NCI-H748 (cell line): ENCODE data around the gene NCF2.

Experiments used
- DNase-seq: peaks from one replicate; lab custom pipeline; 2025; ENCODE audit not compliant: unreplicated experiment; lab: John Stamatoyannopoulos, UW

Gene NCF2

DNA sequence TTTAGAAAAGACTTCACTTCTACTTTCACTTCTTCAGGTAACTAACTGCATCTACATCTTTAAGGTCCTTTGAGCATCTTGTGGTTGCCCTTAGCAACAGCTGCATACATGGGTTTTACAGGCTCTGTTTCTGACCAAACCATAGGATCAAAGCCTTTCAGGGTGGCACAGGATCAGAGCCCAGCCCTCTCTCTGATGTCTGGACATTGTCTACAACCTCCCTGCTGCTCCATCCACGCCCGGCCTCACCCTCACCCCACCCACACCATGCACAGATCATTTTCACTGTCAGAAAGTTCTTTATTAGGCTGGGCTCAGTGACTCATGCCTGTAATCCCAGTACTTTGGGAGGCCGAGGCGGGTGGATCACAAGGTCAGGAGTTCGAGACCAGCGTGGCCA lies 5.2 kb downstream of the NCF2 start:
- DNase-seq, result no peak

DNA sequence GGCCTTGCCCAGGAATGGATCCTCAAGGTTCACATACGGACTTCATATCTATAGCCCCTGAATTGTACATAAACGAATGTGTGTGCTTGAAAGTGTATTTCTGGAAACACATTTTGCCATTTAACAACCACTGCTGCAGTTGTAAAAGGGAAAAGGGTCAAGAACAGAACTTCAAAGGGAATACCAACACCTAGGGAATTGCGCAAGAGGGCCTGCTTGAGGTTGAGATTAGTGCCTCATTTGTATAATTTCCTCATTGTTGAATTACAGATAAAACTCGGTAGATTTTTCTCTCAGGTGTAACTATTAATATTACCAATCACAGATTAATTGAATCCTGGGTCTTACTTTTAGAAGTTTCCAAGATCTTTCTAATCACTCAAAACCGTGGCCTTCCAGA lies 6.1 kb downstream of the NCF2 start:
- no peak for DNase-seq

DNA sequence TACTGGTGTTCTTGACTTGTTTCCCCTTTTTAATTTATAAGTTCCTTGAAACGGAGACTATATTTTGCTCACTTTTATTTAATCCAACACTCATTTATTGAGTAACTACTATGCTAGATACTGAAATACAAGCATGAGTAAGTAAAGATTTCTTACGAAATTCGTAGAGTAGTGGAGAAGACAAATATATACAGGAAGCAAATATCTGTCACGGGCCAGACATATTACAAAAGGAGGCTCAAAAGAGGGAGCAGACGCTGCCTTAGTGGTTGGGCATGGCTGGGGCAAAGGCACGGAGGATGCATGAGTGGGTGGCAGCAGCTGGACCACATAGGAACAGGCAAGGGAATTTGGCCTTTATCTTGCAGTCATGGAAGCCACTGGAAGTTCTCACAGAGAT lies 6.8 kb downstream of the NCF2 start:
- no peak for DNase-seq

DNA sequence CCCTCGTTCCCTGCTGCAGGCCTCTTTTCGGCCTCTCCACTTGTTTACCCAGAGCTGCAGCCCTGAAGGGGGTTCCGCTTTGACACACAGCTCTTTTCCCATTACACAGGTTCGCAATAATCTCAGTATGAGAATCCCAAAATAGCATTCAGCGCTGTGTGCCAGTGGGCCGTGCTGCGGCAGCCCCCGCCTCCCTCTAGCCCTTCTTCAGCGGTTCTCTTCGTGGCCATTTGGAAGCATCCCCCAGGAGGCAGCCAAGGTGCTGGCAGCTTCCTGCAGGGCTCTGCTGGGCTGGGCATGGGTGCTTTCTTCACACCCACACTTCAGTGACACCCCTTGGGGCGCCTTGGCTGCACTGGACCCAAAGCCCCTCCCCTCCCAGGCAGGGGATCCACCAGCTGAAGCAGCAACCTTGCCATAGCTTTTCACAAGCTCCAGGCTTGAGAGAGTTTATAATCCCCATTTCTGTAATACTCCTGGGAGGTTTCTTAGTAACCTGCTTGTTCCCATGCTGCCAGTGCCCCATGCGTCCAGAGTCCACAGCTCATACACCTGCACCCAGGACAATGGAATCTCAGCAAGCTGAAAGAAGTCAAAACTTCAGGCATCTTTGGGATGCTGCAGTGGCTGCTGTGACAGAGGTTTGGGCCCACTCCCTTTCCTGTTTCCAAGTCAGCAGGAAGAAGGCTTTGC lies 8.1 kb downstream of the NCF2 start:
- DNase-seq, result no peak

- peak; percentile 16 for DNase-seq
Measured at GRCh38 chr1:183580281-183580682, 10.0 kb downstream of the NCF2 start.

GRCh38 chr1:183578856-183579255 lies 11.4 kb downstream of the NCF2 start:
- DNase-seq, result no peak

GRCh38 chr1:183577897-183578465 lies 12.3 kb downstream of the NCF2 start:
- no peak for DNase-seq

DNA sequence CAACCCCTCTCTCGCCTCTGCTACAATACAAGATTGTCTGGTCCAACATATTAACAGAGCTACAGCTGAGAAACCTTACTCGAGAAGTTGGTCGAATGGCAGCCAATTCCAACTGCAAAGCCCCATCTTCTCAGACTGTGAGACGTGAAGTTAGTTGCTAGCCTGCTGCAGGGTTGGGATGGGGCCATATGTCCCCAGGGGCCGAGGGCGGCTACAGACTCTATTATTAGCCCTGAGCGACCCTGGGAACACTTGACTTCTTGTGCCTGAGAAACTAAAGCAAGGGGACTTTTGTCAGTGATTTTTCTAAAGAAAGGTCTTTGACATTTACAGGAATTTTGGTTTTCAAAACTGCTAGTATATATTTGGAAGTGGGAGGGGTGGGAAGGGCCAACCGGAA lies 13.7 kb downstream of the NCF2 start:
- DNase-seq, result no peak

DNA sequence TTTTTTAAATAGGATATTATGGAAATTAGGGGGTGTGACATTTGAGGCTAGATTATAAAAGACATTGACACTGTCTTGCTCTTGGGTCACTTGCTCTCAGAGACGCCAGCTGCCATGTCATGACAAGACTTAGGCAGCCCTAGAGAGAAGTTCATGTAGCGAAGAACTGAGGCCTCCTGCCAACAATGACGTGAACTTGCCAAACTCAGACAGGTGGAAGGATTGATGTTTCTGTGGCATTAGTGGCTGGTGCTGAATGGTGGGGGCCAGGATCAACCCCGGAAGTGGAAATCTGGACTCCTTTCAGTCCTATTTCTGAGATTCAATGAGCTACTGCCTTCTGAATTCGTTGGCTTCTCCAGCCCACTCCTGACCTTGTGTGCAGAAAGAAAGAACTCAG lies 14.7 kb downstream of the NCF2 start:
- DNase-seq, result no peak

GRCh38 chr1:183572721-183573120 lies 17.5 kb downstream of the NCF2 start:
- no peak for DNase-seq

GRCh38 chr1:183571678-183572268 lies 18.5 kb downstream of the NCF2 start:
- DNase-seq, result no peak

DNA sequence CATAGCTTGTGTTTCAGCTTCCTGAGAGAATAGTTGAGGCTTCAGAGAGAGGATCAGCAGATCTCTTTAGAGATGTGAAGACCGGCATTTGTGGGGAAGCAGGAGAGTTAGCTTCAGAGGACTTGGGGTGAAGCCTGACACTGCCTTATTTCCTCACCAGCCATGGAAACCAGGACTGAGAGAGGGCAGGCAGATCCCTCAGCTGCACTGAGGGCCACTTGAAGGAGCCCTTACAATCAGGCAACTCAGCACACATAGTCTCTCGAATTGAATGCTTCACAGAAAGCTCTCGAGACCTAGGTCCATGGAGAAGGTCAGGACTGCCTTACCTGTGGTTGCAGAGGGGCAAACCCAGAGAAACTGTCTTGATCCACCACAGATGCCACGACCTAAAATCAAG lies 19.8 kb downstream of the NCF2 start:
- DNase-seq, result no peak

DNA sequence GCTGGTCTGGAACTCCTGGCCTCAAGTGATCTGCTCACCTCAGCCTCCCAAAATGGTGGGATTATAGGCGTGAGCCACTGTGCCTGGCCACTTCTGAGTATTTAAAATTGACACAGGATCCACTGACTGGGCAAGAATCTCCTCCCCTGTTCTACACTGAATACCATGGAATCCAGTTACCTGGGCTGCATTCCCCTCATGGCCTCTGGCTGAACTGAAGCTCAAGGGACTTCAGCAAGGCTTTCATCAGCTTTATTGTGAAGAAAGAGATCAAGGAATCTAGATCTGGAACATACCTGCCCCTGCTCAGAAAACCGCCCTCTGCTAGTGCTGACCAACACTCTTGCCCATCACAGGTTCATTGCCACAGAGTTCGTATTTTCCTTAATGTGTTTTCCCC lies 20.5 kb downstream of the NCF2 start:
- DNase-seq, result no peak

DNA sequence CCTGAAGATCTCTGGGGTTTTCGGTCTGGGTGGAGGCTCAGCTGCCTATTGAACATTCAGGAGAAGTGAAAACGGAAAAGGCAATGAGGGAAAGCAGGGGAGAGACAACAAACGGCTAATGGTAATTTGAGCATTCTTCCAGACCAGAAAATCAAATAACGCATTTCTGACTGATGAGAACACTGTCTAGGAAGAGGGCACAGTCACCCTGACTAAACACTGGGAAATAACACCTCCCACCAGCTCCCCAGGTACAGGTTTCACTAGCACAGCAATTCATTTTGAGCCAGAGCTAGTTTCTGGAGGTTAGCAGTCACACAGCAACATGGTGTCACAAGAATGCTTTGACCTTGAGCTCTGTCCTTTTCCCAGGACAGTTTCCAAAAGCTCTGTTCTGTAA lies 21.1 kb downstream of the NCF2 start:
- DNase-seq, result no peak

GRCh38 chr1:183568176-183569021 lies 21.9 kb downstream of the NCF2 start:
- no peak for DNase-seq

DNA sequence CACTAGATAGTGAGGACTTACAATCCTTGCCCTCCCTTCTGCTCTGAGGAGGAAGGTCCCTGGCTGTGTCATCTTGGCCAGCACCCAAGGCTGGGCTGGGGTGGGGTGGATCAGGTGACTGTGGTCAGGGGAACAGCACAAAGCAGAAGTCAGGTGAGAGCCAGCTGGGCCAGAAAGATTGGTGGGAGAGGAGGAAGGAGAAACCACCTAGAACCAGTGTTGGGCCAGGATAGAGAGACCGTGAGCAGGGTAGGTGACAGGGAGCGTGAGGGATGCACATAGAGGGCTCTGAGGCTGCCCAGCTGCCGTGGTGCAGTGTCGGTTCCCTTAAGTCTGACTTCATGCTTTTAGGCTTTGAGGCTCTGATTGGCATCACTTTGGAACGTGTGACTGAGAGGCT lies 22.7 kb downstream of the NCF2 start:
- DNase-seq, result no peak

- DNase-seq, result no peak
Measured at GRCh38 chr1:183566026-183566425, 24.2 kb downstream of the NCF2 start.

GRCh38 chr1:183565261-183565660 lies 25.0 kb downstream of the NCF2 start:
- DNase-seq, result no peak

GRCh38 chr1:183562701-183563100 lies 27.6 kb downstream of the NCF2 start:
- no peak for DNase-seq

DNA sequence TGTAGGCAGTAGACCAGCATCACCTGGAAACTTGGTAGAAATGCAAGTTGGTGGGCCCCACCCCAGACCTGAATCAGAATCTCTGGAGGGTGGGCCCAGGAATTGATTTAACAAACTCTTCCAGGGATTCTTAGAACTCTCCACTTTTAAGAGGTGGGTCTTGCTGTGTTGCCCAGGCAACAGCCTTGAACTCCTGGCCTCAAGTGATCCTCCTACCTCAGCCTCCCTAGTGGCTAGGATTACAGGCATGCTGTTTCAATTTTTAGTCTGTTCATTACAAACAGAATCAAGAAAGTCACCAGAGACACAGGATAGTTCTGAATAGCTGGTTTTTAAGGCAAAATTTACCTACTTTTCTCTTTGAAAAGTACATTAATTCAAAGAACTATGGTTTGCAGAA lies 31.2 kb downstream of the NCF2 start:
- DNase-seq, result no peak

DNA sequence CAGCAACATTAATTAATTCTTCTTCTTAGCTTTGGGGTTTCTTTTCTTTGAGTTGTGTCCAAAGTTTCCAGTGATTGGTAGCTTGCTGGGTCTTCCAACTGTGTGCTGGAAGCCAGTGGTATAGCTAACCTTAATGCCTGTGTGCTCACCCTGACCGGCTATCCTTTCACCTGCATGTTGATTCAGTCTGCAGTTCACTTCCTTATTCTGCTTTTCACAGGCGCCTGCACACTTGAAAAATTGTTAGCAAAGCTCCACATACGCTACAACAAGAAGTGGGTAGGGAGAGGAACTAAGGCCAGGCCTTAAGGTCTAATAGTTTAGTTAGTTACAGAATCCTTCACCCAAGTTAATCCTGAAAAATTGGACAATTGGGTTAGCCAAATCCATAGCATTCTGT lies 35.7 kb downstream of the NCF2 start:
- DNase-seq, result no peak

DNA sequence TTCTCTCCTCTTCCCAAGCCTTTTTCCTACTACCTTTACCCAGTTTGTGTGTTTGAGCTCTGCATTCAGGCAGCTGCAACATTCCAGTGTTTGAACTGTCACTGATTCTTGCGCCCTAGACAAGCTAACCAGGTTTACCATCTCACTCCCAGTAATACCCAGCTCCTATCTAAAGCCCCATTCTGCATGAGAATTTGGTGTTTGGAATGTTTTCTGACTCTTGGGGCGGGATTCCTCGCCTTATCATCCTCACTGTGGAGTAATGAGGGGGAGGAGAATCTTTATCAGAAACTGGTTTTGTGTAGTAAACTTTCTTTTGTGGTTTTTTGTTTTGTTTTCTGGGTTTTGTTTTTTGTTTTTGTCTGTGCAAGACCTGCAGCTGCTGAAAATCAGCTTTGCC lies 36.5 kb downstream of the NCF2 start:
- DNase-seq, result no peak
